Iris pigment epithelial cell (primary cell): Measurements from ENCODE around the gene EPHB2.

Experiments used
- DNase-seq: peaks from one replicate; pipeline ENCODE4 v3.0.0-alpha.2; 2011; ENCODE audit warnings: low read depth

EPHB2 gene

GRCh38 chr1:22952694-22953056 is 242.0 kb downstream of the EPHB2 start:
- no peak for DNase-seq

- no peak for DNase-seq
These were observed 242.6 kb downstream of the EPHB2 start for GRCh38 chr1:22953057-22953739.

- no peak for DNase-seq
These were observed 243.1 kb downstream of the EPHB2 start for GRCh38 chr1:22953740-22954141.

- no peak for DNase-seq
These were observed 244.5 kb downstream of the EPHB2 start for GRCh38 chr1:22955146-22955545.

GRCh38 chr1:22957066-22957465 is 246.4 kb downstream of the EPHB2 start:
- no peak for DNase-seq

GRCh38 chr1:22958556-22958955 is 247.9 kb downstream of the EPHB2 start:
- no peak for DNase-seq

GRCh38 chr1:22959545-22960360 is 249.1 kb downstream of the EPHB2 start:
- no peak for DNase-seq

GRCh38 chr1:22962558-22962957 is 251.9 kb downstream of the EPHB2 start:
- no peak for DNase-seq

- no peak for DNase-seq
These were observed 252.5 kb downstream of the EPHB2 start for GRCh38 chr1:22963044-22963677.

GRCh38 chr1:22966309-22966708 is 255.7 kb downstream of the EPHB2 start:
- no peak for DNase-seq

GRCh38 chr1:22967833-22968232 is 257.2 kb downstream of the EPHB2 start:
- no peak for DNase-seq

GRCh38 chr1:22969304-22969709 is 258.7 kb downstream of the EPHB2 start:
- peak; percentile 95 for DNase-seq

- no peak for DNase-seq
These were observed 259.5 kb downstream of the EPHB2 start for GRCh38 chr1:22970096-22970495.
